SIG-M5 treated with dmso at 0.1 percent for 504 hours (cell line): ENCODE results near the gene ANP32B.
"Not testable (repeated sequence)": the region's sequence is repeated elsewhere in the genome, so short reads cannot be mapped to it uniquely, and the experiment has no call there.

Source experiments
- DNase-seq: peaks from one replicate; lab custom pipeline; 2025; ENCODE audit not compliant: unreplicated experiment; lab: John Stamatoyannopoulos, UW

ANP32B gene

GRCh38 chr9:97962575-97962974, 20.6 kb upstream of the ANP32B start:
- DNase-seq, result no peak

- DNase-seq, result no peak
Observed at GRCh38 chr9:97963232-97963631, 19.9 kb upstream of the ANP32B start.

GRCh38 chr9:97964901-97965300, 18.2 kb upstream of the ANP32B start:
- DNase-seq, result no peak

GRCh38 chr9:97966493-97966892, 16.6 kb upstream of the ANP32B start:
- no peak for DNase-seq

GRCh38 chr9:97969014-97969413, 14.1 kb upstream of the ANP32B start:
- no peak for DNase-seq

GRCh38 chr9:97970165-97970564, 13.0 kb upstream of the ANP32B start:
- DNase-seq, result no peak

- DNase-seq, result no peak
Observed at GRCh38 chr9:97972753-97973152, 10.4 kb upstream of the ANP32B start.

GRCh38 chr9:97975376-97975775, 7.8 kb upstream of the ANP32B start:
- DNase-seq, result no peak

GRCh38 chr9:97976633-97977032, 6.5 kb upstream of the ANP32B start:
- DNase-seq, result not testable (repeated sequence)

- DNase-seq, result no peak
Observed at GRCh38 chr9:97978371-97979130, 4.6 kb upstream of the ANP32B start.

- no peak for DNase-seq
Observed at GRCh38 chr9:97979788-97980478, 3.2 kb upstream of the ANP32B start.

- DNase-seq, result no peak
Observed at GRCh38 chr9:97980479-97980803, 2.7 kb upstream of the ANP32B start.

GRCh38 chr9:97980918-97981845, 2.0 kb upstream of the ANP32B start:
- no peak for DNase-seq

- peak; percentile 20 for DNase-seq
Observed at GRCh38 chr9:97981846-97982682, 1.1 kb upstream of the ANP32B start.

- DNase-seq, result no peak
Observed at GRCh38 chr9:97983589-97984187, 547 bp downstream of the ANP32B start.

- peak; percentile 51 for DNase-seq
Observed at GRCh38 chr9:97984188-97985057, 1.3 kb downstream of the ANP32B start.

GRCh38 chr9:97985058-97985861, 2.1 kb downstream of the ANP32B start:
- DNase-seq, result no peak

GRCh38 chr9:97987487-97987886, 4.3 kb downstream of the ANP32B start:
- no peak for DNase-seq

- peak; percentile 24 for DNase-seq
Observed at GRCh38 chr9:97990259-97990658, 7.1 kb downstream of the ANP32B start.
